ENCODE measurements around the gene PRG3. TPM values are rescaled to one million over a fixed set of nuclear protein-coding genes. Genes with fewer than 3 reads are reported as not detected.
"Not testable (repeated sequence)": the region's sequence is repeated elsewhere in the genome, so short reads cannot be mapped to it uniquely, and the experiment has no call there.

The PRG3 gene
- total and polyA plus RNA-seq, 12 donors = not detected

DNA sequence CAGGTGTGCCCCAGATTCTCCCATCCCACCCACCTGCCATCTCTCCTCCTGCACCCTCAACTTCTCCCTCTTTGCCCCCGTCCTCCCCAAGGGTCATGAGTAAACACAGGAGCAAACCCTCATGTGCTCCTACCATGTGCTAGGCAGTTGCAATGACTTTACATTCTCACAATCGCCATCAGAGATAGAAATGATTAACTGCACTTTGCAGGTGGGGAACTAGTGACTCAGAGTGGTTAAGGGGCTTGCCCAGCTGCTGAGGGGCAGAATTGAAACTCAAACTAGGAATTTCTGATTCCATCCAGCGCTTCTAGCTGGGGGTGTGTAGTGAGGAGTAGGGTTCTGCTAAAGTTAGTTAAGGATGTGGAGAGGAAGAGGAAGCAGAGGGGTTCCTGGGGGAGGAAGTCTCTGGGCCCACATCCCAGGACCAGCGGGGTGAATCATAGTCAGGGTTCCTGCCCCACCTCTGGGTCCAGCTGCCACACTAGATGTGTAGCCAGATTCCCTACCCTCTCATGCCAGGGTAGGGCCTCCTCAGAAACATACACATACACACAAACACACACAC, 25.5 kb upstream of the PRG3 start:
- no peak for DNase-seq
- WGBS, 4 donors = 53 to 64% (median 60%) methylated on average over 4 of the region's 4 CpGs

DNA sequence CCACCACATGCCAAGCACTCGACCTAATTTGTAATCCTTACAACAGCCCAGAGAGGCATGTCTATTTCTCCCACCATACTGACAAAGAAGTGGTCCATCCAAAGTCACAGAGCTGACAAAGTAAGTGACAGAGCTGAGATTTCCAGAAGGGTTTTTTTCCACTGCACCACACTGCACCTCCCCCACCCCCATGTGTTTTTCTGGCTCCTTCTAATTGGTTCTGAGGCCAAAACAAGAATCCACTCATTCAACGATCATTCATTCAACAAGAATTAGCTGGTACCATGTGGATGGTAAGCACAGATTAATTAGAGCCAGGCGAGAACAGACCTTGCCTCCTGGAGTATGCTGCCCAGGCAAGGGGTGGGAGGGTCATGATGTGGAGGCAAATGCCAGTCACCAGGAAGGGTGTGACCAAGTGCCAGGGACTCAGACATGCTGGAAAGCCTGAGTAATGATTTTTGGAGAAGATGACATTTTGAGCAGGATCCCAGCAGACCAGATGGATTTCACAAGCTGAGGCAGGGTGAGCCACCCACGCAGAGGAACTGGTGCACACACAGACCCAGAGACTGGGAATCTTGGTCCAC, 24.4 kb upstream of the PRG3 start:
- intact Hi-C loops (cut with DNase I) = no loop called here
- no peak for TF ChIP-seq POLR2A (IDR thresholded peaks at IDR 0.05)
- TF ChIP-seq, protein P1, sequence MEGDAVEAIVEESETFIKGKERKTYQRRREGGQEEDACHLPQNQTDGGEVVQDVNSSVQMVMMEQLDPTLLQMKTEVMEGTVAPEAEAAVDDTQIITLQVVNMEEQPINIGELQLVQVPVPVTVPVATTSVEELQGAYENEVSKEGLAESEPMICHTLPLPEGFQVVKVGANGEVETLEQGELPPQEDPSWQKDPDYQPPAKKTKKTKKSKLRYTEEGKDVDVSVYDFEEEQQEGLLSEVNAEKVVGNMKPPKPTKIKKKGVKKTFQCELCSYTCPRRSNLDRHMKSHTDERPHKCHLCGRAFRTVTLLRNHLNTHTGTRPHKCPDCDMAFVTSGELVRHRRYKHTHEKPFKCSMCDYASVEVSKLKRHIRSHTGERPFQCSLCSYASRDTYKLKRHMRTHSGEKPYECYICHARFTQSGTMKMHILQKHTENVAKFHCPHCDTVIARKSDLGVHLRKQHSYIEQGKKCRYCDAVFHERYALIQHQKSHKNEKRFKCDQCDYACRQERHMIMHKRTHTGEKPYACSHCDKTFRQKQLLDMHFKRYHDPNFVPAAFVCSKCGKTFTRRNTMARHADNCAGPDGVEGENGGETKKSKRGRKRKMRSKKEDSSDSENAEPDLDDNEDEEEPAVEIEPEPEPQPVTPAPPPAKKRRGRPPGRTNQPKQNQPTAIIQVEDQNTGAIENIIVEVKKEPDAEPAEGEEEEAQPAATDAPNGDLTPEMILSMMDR (IDR thresholded peaks at IDR 0.05) = no peak
- peaks cover 0 to 10% of the 10 kb centered on the region in 2 donors for H3K4me1 ChIP-seq (replicated peaks in 1 of 2)
- WGBS, 4 donors = 79 to 92% (median 88%) methylated on average over 4 of the region's 4 CpGs
- no peak for DNase-seq
- no peak overlapping the region for H3K27ac ChIP-seq
- no peaks in the 10 kb centered on the region for H3K9me3 ChIP-seq (replicated peaks in 1 of 3)
- no peak overlapping the region for H3K4me3 ChIP-seq
- H3K36me3 ChIP-seq (replicated peaks in 1 of 2) = peaks cover 0 to 33% of the 10 kb centered on the region in 2 donors
- no peaks in the 10 kb centered on the region for H3K27me3 ChIP-seq

More for the DNA sequence above, 25.5 kb upstream of the PRG3 start:
- Histone ChIP-seq H3K4me1 (replicated peaks in 1 of 2) (peaks cover 0 to 10% of the 10 kb centered on the region in 2 donors), H3K4me3 (no peak overlapping the region), H3K27me3 (no peaks in the 10 kb centered on the region), H3K9me3 (replicated peaks in 1 of 3) (no peaks in the 10 kb centered on the region), H3K36me3 (replicated peaks in 1 of 2) (peaks cover 0 to 38% of the 10 kb centered on the region in 2 donors), H3K27ac (no peak overlapping the region)
- no peak for TF ChIP-seq POLR2A (IDR thresholded peaks at IDR 0.05)
- intact Hi-C loops (cut with DNase I) = no loop called here

DNA sequence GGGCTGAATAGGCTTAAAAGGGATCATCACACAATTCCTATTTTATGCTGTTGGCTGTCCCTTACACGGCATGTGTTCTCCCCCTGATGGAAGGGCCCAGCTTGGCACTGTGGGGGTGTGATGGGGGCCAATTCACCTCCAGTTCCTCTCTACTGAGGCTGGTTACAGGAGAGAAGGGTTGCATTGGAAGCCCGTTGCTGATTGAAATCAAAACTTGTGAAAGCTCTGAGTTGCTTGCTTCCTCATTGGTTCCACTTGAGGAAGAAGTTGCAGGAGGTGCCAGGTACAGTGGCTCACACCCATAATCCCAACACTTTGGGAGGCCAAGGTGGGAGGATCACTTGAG, 22.8 kb upstream of the PRG3 start:
- no peaks in the 10 kb centered on the region for H3K27me3 ChIP-seq
- no peak for DNase-seq
- H3K4me1 ChIP-seq (replicated peaks in 1 of 2) = peaks cover 0 to 10% of the 10 kb centered on the region in 2 donors
- H3K9me3 ChIP-seq (replicated peaks in 1 of 3) = no peaks in the 10 kb centered on the region
- no peak overlapping the region for H3K27ac ChIP-seq
- peaks cover 0 to 17% of the 10 kb centered on the region in 2 donors for H3K36me3 ChIP-seq (replicated peaks in 1 of 2)
- H3K4me3 ChIP-seq = no peak overlapping the region
- TF ChIP-seq, protein P1 (IDR thresholded peaks at IDR 0.05) = no peak
- TF ChIP-seq POLR2A (IDR thresholded peaks at IDR 0.05) = no peak
- WGBS, 4 donors = 68 to 90% (median 81%) methylated on average over 2 of the region's 2 CpGs
- intact Hi-C loops (cut with DNase I) = no loop called here

DNA sequence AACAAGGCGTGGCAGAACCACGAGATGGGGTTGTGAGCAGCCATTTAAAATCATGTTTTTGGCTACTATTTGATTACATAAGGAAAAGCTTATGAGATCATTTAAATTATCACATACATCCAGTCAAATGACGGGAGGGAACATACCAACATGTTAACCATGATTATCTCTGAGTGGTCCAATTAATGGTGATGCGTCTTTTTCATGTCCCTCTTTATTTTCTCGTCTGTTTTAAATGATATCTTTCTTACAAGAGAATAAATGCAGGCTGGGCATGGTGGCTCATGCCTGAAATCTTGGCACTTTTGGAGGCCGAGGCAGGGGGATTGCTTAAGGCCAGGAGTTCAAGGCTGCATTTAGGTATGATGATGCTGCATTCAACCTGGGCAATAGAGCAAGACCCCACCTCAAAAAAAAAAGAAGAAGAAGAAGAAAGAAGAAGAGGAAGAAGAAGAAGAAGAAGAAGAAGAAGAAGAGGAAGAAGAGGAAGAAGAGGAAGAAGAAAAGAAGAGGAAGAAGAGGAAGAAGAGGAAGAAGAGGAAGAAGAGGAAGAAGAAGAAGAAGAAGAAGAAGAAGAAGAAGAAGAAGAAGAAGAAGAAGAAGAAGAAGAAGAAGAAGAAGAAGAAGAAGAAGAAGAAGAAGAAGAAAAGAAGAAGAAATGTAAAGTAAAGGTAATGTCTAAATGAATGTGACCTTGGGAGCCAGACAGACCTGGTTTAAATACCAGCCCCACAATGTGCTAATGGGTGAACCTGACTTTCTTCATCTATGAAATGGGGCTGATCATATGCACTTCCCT, 22.3 kb upstream of the PRG3 start:
- H3K4me3 ChIP-seq; H3K4me1 ChIP-seq (replicated peaks in 1 of 2); H3K27ac ChIP-seq; H3K27me3 ChIP-seq; intact Hi-C loops (cut with DNase I); DNase-seq; H3K9me3 ChIP-seq (replicated peaks in 1 of 3): not testable (repeated sequence)
- WGBS, 4 donors = 79 to 89% (median 83%) methylated on average over 6 of the region's 6 CpGs
- peaks cover 0 to 13% of the 10 kb centered on the region in 2 donors for H3K36me3 ChIP-seq (replicated peaks in 1 of 2)

DNA sequence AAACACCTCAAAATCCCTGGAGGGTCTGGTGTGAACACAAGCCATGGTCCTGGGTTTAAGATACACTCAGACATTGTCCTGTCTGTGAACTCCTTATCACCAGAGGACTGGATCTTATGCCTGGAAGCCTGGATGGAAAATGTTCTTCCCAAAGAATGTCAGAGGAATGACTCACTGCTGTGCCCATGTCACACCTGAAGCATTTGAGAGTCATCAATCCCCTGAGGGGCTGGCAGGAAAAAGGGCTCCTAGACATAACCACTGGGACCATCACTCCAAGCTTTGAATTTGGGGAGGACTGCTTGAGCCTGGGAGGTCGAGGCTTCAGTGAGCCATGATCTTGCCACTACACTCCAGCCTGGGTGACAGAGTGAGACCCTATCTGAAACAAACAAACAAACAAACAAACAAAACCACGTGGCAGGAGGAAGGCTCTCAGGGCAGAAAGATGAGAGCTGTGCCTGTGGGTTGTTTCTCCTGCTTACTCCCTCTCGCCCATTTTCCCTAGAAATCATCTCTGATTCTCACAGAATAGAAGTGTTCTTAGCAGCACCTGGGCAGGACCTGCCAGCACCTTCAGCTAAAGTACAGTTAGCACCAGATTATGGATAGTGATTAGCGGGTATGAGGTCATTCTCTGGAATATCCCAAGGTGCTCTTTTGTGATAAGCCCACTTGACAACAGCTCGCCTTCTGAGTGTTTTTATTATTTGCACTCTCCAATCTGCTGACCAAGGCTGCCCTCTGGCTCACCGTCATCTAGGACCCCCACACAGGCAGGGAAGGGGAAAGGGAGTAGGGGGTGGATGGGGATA, 21.4 kb upstream of the PRG3 start:
- TF ChIP-seq, protein P1 (IDR thresholded peaks at IDR 0.05) = no peak
- TF ChIP-seq POLR2A (IDR thresholded peaks at IDR 0.05) = no peak

More for the DNA sequence above, 21.4 kb upstream of the PRG3 start:
- Histone ChIP-seq H3K4me3 (no peak overlapping the region), H3K36me3 (replicated peaks in 1 of 2) (peaks cover 0 to 6% of the 10 kb centered on the region in 2 donors), H3K27ac (no peak overlapping the region), H3K4me1 (replicated peaks in 1 of 2) (peaks cover 0 to 10% of the 10 kb centered on the region in 2 donors), H3K9me3 (replicated peaks in 1 of 3) (no peaks in the 10 kb centered on the region), H3K27me3 (no peaks in the 10 kb centered on the region)
- DNase-seq = no peak
- WGBS, 4 donors = 65 to 69% (median 67%) methylated on average over 6 of the region's 6 CpGs
- intact Hi-C loops (cut with DNase I) = no loop called here
